GM19240 (cell line): Measurements from ENCODE around the gene C5orf52.
"Not testable (repeated sequence)": the region's sequence is repeated elsewhere in the genome, so short reads cannot be mapped to it uniquely, and the experiment has no call there.

ENCODE experiments used
- DNase-seq: peaks from one replicate; pipeline ENCODE4 v3.0.0; 2011; ENCODE audit warnings: low spot score; ENCODE audit not compliant: insufficient read length

Gene C5orf52

GRCh38 chr5:157677931-157678330, 6.6 kb downstream of the C5orf52 start:
- no peak for DNase-seq

DNA sequence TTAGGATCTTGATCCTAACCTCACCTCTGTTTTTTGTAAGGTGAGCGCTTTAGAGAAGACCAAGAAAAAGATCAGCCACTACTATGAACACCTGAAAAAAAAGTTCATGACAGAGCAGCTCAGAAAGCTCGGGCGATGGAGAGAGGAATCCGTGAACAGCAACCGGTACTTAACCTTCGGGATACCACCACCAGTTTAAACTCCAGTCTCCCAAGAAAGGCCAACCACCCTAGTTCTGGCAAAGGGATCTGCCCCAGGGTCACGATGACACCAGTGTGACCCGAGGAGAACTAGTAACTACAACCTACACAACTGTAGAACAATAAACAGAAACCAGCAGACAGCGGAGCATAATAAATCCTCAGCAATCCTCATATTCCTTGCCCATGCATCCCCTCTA, 8.5 kb downstream of the C5orf52 start:
- no peak for DNase-seq

DNA sequence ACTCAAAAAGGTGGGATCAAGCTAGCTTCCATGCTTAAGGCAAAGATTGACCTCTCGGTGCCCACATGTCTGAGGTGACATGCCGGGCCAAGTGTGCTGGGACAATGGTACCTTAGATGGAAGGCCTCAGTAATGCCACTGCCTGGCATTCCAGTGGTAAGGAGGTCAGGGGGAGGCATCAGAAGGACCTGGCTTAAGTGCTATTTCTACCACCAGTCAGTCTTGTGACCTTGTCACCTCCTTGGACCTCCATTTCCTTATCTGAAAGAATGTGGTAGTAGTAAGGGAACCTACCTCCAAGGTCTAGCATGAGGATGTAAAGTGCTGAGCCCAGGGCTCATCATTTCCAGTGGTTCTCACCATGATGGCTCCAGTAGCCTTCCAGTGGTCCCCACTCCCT, 8.9 kb downstream of the C5orf52 start:
- no peak for DNase-seq

DNA sequence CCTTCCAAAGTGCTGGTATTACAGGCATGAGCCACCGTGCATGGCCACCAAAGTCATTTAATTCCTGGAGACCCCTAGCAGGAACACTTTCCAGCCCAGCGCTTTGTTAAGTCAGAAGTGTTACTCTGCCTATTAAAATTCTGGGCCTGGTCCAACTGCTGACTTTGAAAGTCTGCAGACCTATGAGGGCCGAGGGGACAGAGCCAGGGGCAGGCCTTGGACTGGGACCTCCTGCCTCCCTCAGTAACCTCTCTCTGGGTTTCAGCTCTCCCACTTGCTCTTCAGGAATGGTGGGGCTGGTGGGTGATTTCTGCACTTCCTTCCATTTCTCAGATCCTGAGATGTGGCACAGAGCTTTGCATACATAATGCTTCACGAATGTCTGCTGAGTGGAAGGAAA, 9.7 kb downstream of the C5orf52 start:
- no peak for DNase-seq

DNA sequence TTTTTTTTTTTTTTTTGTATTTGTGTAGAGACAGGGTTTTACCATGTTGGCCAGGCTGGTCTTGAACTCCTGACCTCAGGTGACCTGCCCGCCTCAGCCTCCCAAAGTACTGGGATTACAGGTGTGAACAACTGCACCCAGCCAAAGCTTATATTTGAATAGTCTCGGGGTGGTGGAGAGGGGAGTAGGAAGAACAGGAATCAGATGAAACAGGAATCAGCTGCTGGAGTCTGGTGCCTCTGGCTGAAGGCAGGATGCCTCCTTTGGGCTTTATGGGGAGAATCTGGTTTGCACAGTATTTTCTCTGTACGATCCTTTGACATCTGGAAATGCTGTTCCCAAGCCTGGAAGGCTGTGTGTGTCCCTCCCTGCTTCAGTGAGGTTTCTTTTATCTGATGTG, 10.9 kb downstream of the C5orf52 start:
- DNase-seq, result no peak

DNA sequence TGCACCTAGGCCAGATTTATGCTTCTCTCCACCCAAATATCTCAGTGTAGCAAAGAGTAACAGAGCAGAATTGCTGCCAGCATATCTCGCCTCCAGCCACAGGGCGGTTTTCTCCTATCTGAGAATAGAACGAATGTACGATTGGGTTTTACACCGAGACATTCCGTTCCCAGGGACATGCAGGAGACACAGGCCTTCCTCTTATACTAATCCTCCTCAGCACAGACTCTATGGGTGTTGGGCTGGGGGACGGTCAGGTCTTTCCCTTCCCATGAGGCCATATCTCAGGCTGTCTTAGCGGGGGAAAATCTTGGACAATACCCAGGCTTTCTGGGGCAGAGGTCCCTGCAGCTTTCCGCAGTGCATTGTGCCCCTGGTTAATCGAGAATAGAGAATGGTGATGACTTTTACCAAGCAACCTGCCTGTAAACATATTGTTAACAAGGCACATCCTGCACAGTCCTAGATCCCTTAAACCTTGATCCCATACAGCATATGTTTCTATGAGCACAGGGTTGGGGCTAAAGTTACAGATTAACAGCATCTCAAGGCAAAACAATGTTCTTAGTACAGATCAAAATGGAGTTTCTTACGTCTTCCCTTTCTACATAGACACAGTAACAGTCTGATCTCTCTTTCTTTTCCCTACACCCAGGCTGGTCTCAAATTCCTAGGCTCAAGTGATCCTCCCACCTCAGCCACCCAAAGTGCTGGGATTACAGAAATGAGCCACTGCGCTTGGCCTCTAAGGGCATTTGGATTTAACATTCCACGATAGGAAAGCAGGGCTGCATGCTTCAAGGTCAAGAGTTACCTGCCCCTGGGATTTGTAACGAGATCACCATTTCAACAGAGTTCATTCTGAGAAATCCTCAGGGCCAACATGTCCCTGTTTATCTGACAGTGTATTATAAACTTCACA, 15.2 kb downstream of the C5orf52 start:
- DNase-seq, result not testable (repeated sequence)

- DNase-seq, result no peak
Observed at GRCh38 chr5:157687198-157687554, 15.8 kb downstream of the C5orf52 start.

DNA sequence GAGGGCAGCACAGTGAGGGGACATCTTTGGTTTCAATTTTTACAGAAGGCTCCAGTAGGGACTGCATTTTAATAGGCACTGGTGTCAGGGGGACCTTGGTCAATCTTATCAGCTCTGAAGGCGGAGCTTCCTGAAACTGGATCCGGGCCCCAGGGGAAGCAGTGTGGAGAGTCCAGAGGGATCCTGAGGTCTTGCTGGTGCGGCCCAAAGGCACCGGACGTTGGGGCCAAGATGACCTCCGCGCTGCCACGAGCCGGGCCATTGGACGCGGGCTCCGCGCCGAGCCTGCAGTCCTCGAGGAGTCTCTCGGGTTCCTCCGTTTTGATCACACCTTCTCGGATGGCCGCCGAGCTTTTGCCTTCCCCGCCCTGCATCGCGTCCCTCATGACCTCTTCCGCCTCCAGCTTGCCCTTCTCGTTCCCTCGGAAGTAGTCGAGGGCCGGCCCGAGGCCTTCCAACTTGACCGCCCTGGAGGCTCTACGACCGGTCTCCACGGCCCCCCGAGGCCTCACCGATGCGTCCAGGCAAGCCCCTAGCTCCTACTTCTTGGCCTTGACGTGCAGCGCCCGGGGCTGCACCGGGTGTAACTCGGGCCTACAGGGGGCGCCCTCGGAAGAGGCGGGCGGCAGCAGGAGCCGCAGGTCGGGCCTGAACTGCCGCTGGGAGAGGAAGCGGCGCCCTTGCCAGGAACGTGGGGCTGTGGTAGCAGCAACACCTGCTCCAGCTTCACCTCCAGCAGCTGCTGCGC, 18.8 kb downstream of the C5orf52 start:
- DNase-seq, result no peak

- DNase-seq, result no peak
Observed at GRCh38 chr5:157690690-157691433, 19.5 kb downstream of the C5orf52 start.

DNA sequence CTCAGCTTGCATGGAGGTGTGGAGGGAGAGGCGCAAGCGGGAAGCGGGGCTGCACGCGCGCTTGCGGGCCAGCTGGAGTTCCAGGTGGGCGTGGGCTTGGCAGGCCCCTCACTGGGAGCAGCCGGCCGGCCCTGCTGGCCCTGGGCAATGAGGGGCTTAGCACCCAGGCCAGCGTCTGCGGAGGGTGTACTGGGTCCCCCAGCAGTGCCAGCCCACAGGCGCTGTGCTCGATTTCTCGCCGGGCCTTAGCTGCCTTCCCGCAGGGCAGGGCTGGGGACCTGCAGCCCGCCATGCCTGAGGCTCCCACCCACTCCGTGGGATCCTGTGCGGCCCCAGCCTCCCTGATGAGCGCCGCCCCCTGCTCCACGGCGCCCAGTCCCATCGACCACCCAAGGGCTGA, 22.5 kb downstream of the C5orf52 start:
- not testable (repeated sequence) for DNase-seq

- not testable (repeated sequence) for DNase-seq
Observed at GRCh38 chr5:157696154-157696553, 24.8 kb downstream of the C5orf52 start.

DNA sequence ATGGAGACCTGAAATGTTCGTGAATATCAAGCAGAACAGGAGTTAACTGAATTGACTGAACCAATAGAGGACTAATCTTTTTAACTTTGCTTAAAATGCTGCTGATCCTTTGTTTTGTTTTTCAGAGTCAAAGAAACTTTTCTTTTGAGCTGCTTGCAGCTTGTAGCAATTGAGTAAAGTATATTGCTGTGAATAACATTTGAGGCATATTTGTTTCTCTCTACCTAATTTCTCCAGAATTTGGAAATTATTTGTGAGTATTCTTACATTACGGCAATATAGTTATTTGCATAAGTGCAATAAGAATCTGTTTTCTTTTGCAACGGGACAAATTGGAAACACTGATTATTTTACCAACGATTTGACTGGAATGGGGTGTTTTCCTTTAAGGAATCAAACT, 27.3 kb downstream of the C5orf52 start:
- DNase-seq, result not testable (repeated sequence)

GRCh38 chr5:157703736-157704135, 32.4 kb downstream of the C5orf52 start:
- DNase-seq, result no peak

GRCh38 chr5:157708866-157709265, 37.5 kb downstream of the C5orf52 start:
- no peak for DNase-seq

DNA sequence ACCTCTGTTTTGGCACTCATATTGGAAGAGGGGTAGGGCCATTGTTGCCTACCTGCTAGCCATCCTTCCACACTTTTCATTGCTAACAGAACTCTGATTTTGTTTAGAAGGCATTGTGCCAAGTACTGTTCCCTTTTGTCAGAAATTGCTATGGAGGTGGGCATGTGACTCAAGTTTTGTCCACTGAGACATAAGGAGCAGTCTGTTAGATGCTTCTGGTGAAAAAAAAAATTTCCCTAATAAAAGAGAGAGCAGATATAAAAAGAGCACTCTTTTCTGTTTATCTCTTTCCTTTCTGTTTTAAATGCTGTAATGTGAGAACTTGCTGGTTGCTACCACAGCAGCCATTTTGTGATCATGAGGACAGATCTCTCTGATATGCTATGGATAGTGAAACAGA, 38.0 kb downstream of the C5orf52 start:
- DNase-seq, result no peak

GRCh38 chr5:157710431-157710830, 39.1 kb downstream of the C5orf52 start:
- DNase-seq, result no peak

DNA sequence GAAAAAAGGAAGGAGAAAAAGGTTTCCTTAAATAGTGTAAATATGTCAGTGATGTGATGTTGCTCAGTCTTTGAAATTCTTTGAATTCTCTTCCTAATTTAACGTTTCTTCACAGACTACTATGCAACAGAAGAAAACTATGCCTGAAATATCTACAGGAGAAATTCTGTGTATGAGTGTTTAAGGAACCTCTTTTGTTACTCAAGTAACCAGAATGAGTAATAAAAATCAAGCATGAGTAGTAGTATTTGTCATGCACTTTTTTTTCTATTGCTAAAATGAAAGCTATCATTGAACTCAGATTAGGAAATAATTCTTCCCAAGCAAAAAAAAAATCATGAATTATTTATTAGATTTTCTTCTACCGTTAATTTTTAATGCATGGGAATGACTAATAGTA, 39.5 kb downstream of the C5orf52 start:
- DNase-seq, result no peak

DNA sequence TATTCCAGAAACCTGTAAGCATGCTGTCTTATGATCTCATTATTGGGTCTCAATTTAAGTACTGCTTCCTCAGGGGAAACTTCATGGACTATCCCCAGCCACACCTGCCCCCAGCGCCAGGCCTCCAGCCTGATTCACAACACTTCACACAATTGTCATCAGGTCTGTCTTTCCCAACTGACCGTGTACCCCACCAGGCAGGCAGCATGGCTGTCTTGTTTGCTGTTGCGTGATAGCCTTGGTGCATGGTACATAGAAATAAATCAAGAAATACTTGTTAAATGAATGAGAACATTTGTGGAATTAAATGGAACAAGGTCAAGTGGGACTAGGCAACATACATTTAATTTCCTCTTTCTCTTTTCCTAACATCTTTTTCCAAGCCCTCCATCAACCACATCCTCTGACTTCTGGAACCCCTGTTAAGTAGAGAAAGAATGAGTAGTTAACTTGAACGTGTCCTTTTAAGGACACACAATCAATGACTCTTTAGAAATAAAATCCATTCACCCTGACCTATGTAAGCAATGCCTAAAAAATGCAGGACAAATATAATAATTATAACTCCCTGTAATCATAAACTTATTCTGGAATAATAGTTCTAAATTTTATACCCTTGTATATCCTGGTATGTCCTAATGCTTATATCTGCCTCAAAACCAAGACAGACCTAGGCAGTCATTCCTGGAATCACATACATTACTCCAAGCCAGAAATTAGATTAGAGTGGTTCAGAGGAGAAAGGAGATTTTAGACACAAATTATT, 42.7 kb downstream of the C5orf52 start:
- no peak for DNase-seq

GRCh38 chr5:157714596-157714864, 43.2 kb downstream of the C5orf52 start:
- no peak for DNase-seq

DNA sequence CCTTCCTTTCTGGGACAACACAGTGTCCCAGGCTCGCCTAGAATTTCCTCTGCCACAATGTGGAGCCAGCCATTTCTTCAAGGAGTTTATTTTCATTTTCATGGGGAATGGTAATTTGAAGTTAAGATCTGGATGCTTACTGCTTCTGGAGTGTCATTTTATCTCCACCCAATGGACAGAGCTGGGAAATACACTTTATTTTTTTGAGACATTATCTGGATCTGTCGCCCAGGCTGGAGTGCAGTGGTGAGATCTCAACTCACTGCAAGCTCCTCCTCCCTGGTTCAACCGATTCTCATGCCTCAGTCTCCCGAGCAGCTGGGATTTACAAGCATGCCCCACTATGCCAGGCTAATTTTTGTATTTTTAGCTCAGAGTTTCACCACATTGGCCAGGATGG, 47.2 kb downstream of the C5orf52 start:
- DNase-seq, result no peak

DNA sequence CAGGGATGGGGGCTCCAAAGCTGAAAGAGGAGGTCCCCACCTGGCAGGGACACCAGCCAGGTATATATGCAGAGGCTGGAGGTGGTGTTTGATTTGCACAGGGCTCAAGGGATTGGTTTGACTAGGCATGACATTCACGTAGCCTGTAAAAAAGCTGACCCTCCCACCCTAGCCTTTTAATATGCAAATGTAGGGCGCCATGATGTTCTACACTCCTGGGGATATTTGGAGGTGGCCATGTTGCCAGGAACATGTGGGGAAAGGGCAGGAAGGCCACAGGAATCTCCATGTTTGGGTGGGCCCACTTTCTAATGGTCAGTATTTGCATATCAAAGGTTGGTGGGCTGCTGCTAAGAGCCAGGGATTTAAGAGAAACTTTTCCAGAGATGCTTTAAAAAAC, 47.9 kb downstream of the C5orf52 start:
- no peak for DNase-seq
